HTERT RPE-1 (cell line): ENCODE results near the gene CCDC110.
"Not testable (repeated sequence)": the region's sequence is repeated elsewhere in the genome, so short reads cannot be mapped to it uniquely, and the experiment has no call there.

Source experiments
- in situ Hi-C: fragments of 300-500 bp; cut with MboI; formaldehyde crosslinking; loops from 4 replicates; pipeline ENCODE4 v1.14.3; 2020; ENCODE audit warnings: low sequenced_read_pairs

Gene CCDC110

DNA sequence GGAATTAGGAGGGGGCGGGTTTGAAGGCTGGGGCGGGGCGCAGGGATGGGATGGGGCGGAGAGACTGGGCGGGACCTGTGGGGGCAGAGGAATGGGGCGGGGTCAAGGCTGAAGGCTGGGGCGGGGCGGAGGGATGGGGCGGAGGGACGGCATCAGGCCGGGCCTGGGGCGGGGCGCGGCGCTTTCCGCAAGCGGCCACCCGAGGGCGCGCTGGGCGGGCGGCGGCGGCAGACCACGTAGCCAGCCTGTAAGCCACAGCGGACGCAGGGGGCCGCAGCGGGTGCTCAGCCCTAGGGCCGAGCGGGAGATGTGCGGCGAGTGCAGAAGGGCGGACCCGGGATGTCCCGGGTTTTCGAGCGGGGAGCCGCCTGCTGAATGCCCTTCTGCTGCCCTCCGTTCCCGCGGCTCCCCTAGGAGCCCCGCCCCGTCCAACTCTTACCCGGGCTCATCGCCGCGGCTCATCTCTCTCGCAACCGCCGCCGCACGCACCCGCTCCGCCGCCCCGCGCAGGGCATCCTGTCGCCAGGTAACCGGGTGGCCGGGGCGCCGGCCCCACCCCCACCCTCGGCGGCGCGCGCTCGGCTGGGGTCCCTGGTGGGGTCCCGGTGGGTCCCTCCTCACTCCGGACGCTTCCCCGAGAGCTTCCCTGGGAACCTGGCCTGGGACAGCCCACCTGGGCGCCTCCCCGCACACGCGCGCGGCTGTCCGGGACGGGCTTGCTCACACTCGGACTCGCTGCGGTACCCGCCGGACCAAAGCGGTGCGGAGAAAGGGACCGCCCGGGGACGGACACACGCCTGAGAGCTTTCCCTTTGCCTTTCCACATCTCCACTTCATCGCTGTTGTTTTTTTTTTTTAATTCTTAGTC lies at the start of gene CCDC110:
Gene CCDC110 (minus strand): TSS at position 499 of the 868 bp plus-strand sequence. CDS start 50 bp downstream, at position 449.
- in situ Hi-C loops, result no loop called here

DNA sequence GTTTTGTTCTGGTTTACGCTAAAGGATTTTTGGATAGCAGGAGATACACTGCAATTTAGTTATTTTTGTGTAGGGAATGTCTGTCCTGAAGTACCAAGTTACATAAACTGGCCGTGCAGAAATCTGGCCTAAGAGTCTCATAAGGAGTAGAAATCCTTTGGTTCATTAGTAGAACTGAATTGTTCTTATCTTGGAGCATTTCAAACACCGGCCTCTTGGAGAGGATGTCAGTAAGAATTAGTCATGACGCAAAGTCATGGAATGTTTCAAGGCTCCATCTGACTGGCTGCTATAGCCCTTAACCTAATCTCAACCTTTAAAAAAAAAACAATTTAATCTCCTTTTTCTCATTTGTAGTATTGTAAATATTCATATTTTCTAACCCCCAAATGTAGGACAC lies 48.6 kb upstream of the CCDC110 start:
- in situ Hi-C loops, result no loop called here

DNA sequence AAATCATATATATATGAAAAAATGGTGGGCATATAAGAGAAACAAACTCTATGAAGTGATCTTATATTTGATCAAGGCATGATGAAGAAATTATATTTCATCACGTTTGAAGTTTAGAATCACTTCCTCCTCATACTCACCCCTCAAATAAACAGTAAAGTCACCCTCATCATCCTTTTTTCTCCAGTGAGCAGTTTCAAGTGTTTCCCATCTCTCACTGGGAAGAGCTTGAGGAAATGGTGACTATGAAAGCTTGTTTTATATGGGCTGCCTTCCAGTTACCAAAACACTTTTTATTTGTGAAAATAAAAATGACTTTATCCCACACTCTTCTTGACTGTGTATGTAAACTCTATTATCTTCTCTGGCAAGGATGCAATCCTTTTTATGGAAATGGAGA lies 47.0 kb upstream of the CCDC110 start:
- in situ Hi-C loops, result no loop called here

DNA sequence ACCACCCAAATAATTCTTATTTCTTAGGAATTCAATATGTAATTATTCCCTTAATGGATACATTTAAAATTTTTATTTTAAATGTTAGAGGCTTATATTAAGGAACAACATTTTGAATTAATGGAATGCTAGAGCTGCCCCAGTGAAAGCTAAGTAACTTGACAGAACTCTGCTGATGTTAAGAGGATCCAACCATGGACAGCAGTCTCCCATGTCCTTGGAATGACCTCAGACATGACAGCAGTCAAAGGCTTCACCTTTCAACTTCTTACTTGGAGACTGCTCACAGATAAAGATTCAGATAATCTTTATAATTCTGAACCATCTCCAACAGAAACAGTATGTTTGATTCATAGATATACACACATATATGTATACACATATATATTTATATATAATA lies 46.5 kb upstream of the CCDC110 start:
- in situ Hi-C loops, result no loop called here

DNA sequence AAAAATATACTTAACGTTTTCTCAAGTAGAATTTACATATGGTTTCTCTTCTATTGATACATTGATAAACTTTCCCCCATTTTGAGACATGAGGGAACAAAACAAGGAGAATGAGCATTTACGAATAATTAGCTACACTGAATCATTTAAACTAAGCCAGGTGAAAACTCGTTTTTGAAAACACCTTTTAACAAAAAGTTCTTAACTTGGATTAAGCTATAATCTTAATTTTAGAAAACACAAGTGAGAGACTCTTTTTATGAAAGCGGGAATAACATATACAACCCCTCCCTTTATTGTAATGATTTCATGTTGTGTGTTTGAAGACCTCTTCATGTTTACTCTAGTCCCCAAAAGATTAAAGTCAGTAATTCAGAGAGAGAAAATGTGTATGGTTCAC lies 43.7 kb upstream of the CCDC110 start:
- in situ Hi-C loops, result no loop called here

DNA sequence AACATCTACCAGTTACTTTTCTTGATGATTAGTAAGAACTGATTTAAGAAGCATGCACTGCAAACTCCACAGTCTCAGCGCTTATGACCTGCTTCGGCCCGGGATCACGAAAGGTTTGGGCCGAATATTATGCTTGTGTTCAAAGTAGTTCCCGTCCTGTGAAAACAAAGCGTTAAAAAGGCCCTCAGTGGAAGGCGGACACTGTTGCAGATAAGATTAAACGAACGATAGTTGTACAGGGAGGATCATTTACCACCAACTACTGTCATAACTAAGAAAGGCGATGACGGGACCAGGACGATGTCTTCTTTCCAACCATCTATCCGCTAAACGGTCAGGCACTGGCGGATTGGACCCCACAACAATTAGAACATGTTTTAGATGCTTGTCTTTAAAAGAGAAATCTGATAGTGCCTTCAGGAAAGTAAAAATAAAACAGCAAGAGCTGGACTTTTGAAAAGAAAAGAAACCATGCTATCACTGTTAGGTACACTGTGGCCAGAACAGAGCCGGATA lies 42.7 kb upstream of the CCDC110 start:
- in situ Hi-C loops, result no loop called here

DNA sequence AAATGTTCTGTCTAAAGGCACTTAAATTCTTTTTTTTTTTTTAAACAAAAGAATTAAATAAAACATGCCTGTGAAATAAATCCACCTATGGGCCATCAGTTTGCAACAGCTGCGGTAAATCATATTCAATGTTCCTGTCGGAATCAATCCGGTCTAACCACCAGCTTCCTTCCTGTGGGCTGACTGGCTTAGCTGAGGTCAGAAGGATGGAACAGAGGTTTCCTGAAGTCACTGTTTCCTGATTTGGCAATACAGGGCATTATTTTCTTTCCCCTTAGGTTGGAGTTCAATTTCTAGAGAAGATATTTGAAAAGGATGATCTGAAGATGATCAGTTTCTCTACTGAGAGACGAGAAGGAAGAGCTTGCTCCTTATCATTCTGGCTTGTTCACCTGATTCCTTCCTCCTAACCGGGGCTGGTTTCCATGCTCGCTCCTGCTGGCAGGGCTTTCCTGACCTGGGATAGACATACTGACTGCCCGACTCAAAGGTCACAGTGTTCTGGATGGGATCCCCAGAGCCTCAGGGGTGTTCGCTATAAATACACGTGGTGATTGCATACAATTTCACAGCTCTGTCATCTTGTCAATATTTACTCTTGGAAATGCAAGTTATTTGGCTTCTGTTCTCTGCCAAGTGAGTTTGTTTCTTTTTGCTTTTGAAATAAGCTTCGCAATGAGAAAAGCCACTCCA lies 42.1 kb upstream of the CCDC110 start:
- in situ Hi-C loops, result no loop called here

DNA sequence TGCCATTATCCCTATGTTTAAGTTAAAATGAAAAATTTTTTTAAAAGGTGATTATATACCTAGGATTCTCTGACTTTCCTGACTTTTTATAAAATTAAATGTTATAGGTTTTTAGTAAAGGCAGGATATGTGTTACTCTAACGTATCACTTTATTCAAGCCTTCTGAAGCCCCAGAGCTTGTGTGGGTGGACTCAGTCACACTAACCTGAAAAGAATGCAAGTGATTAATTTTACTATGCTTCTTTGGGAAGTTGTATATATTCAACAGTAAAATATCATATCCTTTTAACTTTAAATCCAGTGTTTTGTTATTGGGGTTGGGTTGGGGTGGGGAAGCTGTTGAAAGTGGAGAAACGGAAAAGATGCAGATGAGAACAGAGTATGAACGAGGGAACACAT lies 41.0 kb upstream of the CCDC110 start:
- in situ Hi-C loops, result no loop called here

DNA sequence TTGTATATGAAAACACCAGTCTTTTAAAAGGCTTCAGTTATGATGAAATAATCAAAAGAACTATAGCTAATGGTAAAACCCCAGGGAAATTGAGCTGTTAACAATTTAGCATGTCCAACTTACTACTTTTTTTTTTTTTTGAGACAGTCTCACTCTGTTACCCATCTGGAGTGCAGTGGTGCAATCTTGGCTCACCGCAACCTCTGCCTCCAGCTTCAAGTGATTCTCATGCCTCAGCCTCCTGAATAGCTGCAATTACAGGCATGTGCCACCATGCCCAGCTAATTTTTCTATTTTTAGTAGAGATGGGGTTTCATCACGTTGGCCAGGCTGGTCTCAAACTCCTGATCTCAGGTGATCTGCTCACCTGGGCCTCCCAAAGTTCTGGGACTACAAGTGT lies 39.7 kb upstream of the CCDC110 start:
- in situ Hi-C loops, result not testable (repeated sequence)

DNA sequence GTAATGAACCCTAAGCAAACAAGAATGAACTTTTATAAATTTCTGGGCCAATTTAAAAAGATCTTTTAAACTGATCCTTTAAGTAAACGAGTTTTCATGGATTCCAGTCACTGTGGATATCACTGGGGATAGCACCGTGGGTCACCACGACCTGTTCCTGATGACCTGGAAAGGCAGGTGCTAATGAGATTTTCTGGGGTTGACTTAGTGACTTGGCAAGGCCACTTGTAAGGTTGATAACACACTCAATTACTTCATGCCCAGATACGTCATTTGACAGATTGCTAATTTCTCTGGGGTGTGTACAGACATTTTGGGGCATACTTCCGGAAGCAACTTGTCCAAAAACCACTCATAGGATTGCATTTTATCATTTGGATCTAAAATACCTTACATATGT lies 39.3 kb upstream of the CCDC110 start:
- in situ Hi-C loops, result no loop called here

DNA sequence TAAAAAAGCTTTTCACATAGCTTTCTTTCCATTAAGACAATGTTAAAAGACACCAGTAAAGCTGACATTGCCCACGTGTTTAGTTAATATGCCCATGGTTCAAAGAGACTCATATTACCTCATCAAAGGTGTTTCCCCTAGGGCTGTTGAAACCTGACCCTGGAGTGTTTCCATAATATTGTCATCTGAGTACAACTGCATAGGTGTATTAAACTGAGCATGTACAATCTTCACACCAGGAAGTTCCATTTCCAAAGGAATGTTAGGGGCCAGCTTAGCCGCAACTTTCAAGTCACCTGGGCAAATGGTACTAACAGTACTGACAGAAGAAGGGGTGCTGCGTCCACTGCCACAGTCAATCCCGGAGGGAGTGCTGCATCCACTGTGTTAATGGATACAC lies 36.6 kb upstream of the CCDC110 start:
- in situ Hi-C loops, result no loop called here

DNA sequence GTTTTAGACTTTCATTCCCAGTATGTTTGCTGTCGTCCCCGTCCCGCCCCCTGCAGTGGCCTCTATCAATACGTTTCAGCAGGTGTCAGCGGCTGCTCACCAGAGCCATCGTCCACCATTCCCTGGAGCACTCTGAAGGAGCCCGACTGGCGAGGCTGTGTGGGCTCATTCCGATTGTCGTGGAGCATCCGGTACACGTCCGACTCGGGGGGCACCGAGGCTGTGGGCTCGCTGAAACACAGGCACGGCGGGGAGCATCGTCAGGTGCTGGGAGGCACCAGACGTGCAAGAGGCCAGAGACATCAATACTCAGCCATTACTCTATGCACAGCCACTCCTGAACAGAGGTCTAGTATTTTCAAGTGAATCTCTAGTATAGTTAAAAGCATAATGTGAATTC lies 34.9 kb upstream of the CCDC110 start:
- in situ Hi-C loops, result no loop called here

DNA sequence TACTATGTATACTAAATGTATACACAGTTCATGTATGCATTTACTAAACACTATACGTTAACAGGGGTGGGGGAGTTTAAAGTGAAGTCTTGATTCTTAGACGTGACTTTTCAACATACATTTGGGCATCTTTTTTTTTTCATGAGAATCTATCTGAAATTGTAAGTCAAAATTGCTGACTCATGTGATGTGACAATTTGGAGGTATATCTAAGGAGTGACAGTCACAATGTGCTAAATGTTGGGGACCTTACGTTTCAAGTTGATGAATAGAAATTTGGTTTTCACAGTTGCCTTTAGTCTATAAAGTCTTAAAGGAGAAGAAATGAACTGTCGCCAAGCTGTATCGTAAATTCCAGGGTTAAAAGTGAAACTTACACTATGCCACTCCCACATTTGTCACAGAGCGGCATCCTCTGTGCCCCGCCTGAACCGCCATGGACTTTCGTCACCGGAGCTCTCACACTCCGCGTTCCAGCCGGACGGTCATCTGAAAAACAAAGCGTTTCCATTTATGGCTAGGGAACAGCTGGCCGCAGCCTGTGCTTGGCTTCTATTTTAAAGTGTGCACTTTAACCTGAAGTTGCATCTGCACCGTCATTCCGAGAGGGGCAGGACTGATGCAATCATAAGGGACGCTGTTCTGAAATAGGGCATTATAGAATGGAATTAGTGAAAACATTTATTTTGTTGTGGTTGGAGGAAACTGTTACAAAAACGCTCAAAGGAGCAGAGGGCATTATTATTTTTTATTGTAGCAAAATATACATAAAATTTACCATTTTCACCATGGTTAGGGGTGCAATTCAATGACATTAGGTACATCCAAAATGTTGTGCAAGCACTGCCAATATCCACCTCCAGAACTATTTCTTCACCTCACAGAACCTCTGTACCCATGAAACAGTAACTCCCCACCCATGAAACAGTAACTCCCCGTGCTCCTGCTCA lies 32.8 kb upstream of the CCDC110 start:
- in situ Hi-C loops, result no loop called here

DNA sequence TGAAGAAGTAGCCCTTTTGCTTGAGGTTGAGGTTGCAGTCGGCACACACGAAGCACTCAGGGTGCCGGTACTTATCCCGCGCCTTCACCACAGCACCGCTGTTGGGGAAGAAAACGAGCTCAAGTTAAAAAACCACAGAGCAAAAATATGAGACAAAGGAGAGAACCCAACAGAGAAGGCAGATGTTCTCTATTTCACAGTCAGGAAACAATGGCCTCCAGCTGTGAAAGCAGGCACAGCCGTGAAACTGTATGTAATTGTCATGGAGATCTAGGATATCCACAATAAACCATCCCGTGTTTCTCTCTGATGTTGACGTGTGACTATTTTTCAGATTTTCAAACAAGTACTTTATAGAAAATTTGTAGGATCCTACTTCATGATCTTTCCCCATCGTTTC lies 30.9 kb upstream of the CCDC110 start:
- in situ Hi-C loops, result no loop called here

DNA sequence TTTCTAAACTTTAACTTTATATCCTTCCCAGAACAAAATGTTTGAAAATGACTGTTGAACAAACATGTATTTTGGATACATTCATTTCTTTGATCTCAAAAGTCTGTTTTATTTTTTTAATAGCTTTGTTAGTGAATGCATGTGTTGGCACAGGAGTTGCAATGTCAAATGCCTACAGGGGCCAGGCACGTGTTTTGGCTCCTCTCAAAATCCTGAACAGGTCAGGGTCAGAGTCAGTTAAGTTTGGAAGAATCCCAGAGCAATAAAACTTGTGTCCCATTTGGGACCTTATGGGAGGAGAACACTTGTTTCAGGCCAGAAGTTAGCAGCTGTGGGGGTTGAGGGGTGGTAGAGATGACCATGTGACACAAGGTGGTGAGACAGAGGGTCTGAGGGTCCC lies 29.0 kb upstream of the CCDC110 start:
- in situ Hi-C loops, result no loop called here

DNA sequence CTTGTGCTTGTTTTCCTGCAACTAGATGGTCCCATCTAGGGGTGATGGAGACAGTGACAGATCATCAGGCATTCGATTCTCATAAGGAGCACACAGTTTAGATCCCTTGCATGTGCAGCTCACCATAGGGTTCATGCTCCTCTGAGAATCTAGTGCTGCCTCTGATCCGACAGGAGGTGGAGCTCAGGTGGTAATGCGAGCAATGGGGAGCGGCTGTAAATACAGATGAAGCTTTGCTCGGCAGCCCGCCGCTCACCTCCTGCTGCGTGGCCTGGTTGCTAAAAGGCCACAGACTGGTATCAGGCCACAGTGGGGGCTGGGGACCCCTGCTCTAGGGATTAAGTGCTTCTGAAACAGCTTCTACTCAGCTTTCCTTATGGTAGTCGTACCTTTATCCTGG lies 28.5 kb upstream of the CCDC110 start:
- in situ Hi-C loops, result no loop called here

DNA sequence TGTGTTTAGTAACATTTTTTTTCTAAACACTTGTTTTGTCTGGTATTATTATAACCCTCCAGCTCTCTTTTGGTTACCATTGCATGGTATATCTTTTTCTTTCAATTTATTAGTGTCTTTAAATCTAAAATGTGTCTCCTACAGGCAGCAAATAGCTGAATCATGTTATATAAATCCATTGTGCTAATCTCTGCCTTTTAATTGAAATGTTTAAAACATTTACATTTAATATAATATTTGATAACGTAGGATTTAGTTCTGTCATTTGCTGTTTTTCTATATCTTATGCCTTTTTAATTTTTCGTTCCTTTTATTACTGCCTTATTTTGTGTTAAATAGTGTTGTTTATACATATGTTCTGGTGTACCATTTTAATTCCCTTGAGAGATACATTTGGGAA lies 17.1 kb upstream of the CCDC110 start:
- in situ Hi-C loops, result no loop called here

DNA sequence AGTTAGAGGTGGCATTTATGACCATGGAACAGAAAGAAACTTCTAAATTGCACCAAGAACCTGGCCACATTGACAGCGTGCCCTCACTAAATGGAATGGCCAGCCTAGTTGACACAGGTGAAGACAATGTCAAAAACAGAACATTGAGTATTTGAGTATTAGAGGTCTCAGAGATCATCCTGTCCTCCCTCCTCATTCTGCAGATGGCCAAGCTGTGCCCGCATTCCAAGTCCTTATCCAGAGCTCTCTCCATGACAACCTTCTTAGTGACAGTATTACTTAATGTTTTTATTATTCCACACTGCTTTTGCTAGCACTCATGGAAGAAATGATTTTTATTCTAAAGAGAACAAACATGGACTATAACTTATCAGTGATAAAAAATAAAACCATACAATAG lies 9.9 kb upstream of the CCDC110 start:
- in situ Hi-C loops, result no loop called here

DNA sequence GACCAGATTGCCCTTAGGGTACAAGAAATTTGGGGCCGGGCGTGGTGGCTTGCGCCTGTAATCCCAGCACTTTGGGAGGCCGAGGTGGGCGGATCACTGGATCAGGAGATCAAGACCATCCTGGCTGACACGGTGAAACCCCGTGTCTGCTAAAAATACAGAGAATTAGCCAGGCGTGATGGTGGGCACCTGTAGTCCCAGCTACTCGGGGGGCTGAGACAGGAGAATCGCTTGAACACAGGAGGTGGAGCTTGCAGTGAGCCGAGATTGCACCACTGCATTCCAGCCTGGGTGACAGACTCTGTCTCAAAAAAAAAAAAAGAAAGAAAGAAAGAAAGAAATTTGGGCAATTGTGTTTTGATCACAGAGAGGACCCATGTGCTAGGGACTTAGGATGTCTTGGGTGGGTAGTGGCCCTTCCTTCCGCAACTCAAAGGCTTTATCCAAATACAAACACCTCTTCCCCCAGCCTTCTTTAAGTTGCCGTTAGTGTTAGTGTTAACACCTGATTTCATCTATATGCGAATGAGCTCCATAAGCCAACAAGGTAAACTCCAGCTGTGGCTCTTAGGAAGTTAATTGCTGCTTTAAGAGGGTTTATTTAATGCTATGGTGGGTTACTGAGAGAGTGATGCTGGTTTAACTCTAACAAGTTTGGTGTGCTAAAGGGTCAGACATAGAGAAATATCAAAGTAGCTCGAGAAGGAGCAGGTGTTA lies 8.6 kb upstream of the CCDC110 start:
- in situ Hi-C loops, result no loop called here

DNA sequence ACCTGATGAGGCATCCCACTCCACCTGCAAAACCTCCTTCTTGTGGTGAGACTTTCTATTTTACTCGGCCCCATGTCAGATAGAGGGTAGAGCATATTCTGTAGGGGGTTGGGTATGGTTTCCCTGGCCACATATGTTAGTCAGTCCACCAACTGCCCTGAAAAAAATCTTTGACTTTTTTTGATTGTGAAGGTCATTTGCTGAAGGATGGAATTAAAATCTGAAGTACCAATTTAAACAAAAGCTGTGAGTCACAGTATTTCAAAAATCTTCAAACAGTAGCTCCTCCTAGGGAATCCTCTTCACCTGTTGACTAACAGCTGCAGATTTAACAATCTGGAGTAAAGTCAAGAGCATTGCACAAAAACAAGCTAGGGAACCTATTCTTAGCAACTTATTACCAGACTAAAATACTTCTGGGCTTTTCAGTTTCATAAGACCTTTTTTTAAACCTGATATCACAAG lies 8.0 kb upstream of the CCDC110 start:
- in situ Hi-C loops, result no loop called here
